Peyer's patch (tissue), 4 donors: Measurements from ENCODE around the gene MCM7. TPM values are rescaled to one million over a fixed set of nuclear protein-coding genes. Genes with fewer than 3 reads are reported as not detected.
A peak's percentile ranks its signal among the peaks of the same experiment; 100 is the strongest.
"Not testable (repeated sequence)": the region's sequence is repeated elsewhere in the genome, so short reads cannot be mapped to it uniquely, and the experiment has no call there.

ENCODE experiments used
- DNase-seq, 3 donors: peaks; one replicate each; pipeline ENCODE4 v3.0.0-alpha.2; 2017 to 2019
- H3K27ac ChIP-seq, 4 donors: fragments of 200-600 bp; sonication (generic); one replicate each; pipeline ENCODE4 v1.5.1; 2016 to 2019
- H3K27me3 ChIP-seq, 2 donors: fragments of 200-600 bp; sonication (generic); one replicate each; pipeline ENCODE4 v1.5.1; 2019
- H3K36me3 ChIP-seq, 3 donors: fragments of 200-600 bp; sonication (generic); one replicate each; pipeline ENCODE4 v1.5.1; 2016 to 2019
- H3K4me1 ChIP-seq, 4 donors: fragments of 200-600 bp; sonication (generic); one replicate each; pipeline ENCODE4 v1.5.1; 2016 to 2019
- H3K4me3 ChIP-seq, 4 donors: fragments of 200-600 bp; sonication (generic); 1 replicate in 3 of 4; 2 replicates in 1 of 4; pipeline ENCODE4 v1.5.1; 2016 to 2019; ENCODE audit warnings: mild to moderate bottlenecking in 1 of 4
- H3K9me3 ChIP-seq, 4 donors: fragments of 200-600 bp; sonication (generic); one replicate each; pipeline ENCODE4 v1.5.1; 2016 to 2019; ENCODE audit warnings: mild to moderate bottlenecking in 1 of 4
- CTCF ChIP-seq, 6 experiments: fragments of 450-650 bp in 4 of 6; fragments of 200-600 bp in 2 of 6; sonication (generic) in 1 of 6; IDR thresholded peaks; one replicate each; pipeline ENCODE4 v1.5.1; 2017 to 2019; ENCODE audit warnings: antibody characterized with exemption in 6 of 6, mild to moderate bottlenecking in 3 of 6, moderate library complexity in 1 of 6
- POLR2A ChIP-seq, 2 donors: fragments of 450-650 bp; IDR thresholded peaks; one replicate each; pipeline ENCODE4 v1.5.1; 2017; ENCODE audit warnings: antibody characterized with exemption in 2 of 2, mild to moderate bottlenecking in 2 of 2, moderate library complexity in 2 of 2
- total RNA-seq, 4 donors: library from RNA; depleted of rRNA; stranded (reverse); fragments of >200 nt; gene quantifications; one replicate each; pipeline ENCODE4 v1.1.0, GENCODE V29; 2016

The MCM7 gene
- total RNA-seq: 100 to 1,000 TPM in 1 of 4 donors, 10 to 100 TPM in 3; 42.4 to 139 (median 60.8) TPM

- H3K4me1 ChIP-seq: peaks cover 0 to 20% (median 5%) of the 10 kb centered on the region in 4 donors
- TF ChIP-seq CTCF (IDR thresholded peaks at IDR 0.05) (no peak), POLR2A (IDR thresholded peaks at IDR 0.05) (peak in 1 of 2 donors; percentile 25)
- peaks cover 0 to 66% (median 4%) of the 10 kb centered on the region in 3 donors for H3K36me3 ChIP-seq
- DNase-seq: peak; percentile 97 to 99 (median 99)
- H3K4me3 ChIP-seq: peak within 1 kb of the TSS; percentile 77 to 98 (median 89)
- H3K27me3 ChIP-seq: no peaks in the 10 kb centered on the region
- no peaks in the 10 kb centered on the region for H3K9me3 ChIP-seq
- H3K27ac ChIP-seq: peak within 1 kb of the TSS; percentile 79 to 99 (median 97)
These were observed at the start of gene MCM7, which contains the start of gene AP4M1 for GRCh38 chr7:100101016-100101862. TSS of gene MCM7 (minus strand) at chr7:100101397. CDS start at chr7:100101294, 103 bp downstream. TSS of gene AP4M1 (plus strand) at chr7:100101643. CDS start at chr7:100101715, 72 bp downstream.

GRCh38 chr7:100148559-100149328 lies 47.5 kb upstream of the MCM7 start, which contains the start of gene LAMTOR4:
TSS of gene LAMTOR4 (plus strand) at chr7:100148918. CDS start at chr7:100148973, 55 bp downstream.
- H3K4me1 ChIP-seq: peaks cover 0 to 26% (median 2%) of the 10 kb centered on the region in 4 donors
- H3K27me3 ChIP-seq: no peaks in the 10 kb centered on the region
- H3K4me3 ChIP-seq: peak within 1 kb of the TSS; percentile 72 to 96 (median 80)
- DNase-seq: peak; percentile 98 to 100 (median 99)
- H3K27ac ChIP-seq: peak within 1 kb of the TSS; percentile 83 to 96 (median 90)
- H3K36me3 ChIP-seq: peaks cover 0 to 17% (median 0%) of the 10 kb centered on the region in 3 donors
- TF ChIP-seq POLR2A (IDR thresholded peaks at IDR 0.05) (peak; percentile 57 to 84), CTCF (IDR thresholded peaks at IDR 0.05) (peak in 1 of 6 experiments; percentile 3)
- no peaks in the 10 kb centered on the region for H3K9me3 ChIP-seq

GRCh38 chr7:100148225-100148558 lies 47.0 kb upstream of the MCM7 start:
- TF ChIP-seq CTCF (IDR thresholded peaks at IDR 0.05) (no peak), POLR2A (IDR thresholded peaks at IDR 0.05) (no peak)
- H3K4me1 ChIP-seq: peaks cover 0 to 20% (median 2%) of the 10 kb centered on the region in 4 donors

GRCh38 chr7:100147278-100147677 lies 46.1 kb upstream of the MCM7 start:
- no peak for DNase-seq
- Histone ChIP-seq H3K4me3 (no peak overlapping the region), H3K27me3 (no peaks in the 10 kb centered on the region), H3K27ac (no peak overlapping the region), H3K9me3 (no peaks in the 10 kb centered on the region), H3K36me3 (peaks cover 0 to 7% (median 0%) of the 10 kb centered on the region in 3 donors), H3K4me1 (peaks cover 0 to 17% (median 2%) of the 10 kb centered on the region in 4 donors)
- TF ChIP-seq CTCF (IDR thresholded peaks at IDR 0.05): no peak
- TF ChIP-seq POLR2A (IDR thresholded peaks at IDR 0.05): no peak

More at GRCh38 chr7:100148225-100148558, 47.0 kb upstream of the MCM7 start:
- Histone ChIP-seq H3K4me3 (peak overlapping the region; percentile 72 to 96 (median 80)), H3K27ac (peak overlapping the region; percentile 80 to 96 (median 89)), H3K36me3 (peaks cover 0 to 12% (median 0%) of the 10 kb centered on the region in 3 donors), H3K9me3 (no peaks in the 10 kb centered on the region), H3K27me3 (no peaks in the 10 kb centered on the region)
- no peak for DNase-seq

GRCh38 chr7:100146350-100146749 lies 45.2 kb upstream of the MCM7 start:
- not testable (repeated sequence) for H3K27ac ChIP-seq, H3K4me3 ChIP-seq, H3K36me3 ChIP-seq, DNase-seq, H3K9me3 ChIP-seq, H3K27me3 ChIP-seq
- H3K4me1 ChIP-seq: peaks cover 0 to 21% (median 2%) of the 10 kb centered on the region in 4 donors
